Amniotic epithelial cell (primary cell): ENCODE results near the gene NRP2.

Experiments
- DNase-seq: peaks from one replicate; pipeline ENCODE4 v3.0.0-alpha.2; 2010; ENCODE audit warnings: low read depth

NRP2 gene

DNA sequence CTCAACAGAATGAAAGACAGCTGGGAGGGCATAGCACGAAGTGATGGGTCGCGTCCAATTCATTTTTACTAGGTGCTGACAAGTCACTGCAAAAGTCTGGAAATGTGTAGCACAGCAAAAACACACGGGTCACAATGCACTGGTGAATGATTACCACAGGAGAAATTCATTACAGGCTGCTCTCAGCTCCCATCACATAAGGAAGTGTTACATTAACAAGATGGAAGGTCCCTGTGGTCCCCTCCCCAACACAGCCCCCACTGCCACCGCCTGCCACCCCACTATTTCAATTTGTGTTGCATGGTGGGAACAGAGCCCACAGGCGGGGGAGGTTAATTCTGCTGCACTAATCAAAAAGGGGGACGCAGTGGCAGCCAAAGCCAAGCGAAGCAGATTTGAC is 122.8 kb downstream of the NRP2 start:
- no peak for DNase-seq

DNA sequence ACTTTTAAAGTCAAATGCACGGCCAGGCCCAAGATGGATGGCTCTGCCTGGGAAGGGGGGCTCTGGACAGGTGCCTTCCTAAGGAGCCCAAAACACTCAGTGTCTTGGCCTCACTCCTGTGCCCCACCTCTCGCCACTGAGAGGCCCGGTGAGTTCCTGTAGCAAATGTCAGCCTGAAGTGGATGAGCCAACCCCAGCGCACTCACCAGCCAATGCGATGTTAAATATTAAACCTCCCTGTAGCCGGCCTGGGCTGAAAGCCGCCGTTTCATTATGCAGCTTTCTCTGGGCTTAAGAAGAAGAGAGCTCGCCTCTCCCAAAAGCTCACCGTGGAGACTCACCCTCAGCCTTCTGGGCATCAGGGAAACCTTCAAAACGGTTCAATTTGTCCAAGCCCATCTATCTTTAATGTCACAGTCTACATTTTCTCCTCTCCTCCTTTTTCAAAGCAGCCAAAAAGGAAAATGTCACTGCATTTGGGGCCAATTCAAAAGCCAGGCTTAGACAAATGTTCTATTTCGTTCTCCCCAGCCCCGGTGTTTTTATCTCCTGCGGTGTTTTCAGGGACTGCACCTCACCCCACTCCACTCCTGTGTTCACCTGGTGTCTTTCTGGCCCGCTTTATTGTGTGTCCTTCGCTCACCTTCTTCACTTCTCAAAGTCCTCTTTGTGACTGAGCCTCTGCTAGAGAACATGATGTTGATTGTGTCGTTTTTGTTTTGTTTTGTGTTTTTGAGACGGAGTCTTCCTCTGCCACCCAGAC is 124.0 kb downstream of the NRP2 start:
- DNase-seq, result no peak

DNA sequence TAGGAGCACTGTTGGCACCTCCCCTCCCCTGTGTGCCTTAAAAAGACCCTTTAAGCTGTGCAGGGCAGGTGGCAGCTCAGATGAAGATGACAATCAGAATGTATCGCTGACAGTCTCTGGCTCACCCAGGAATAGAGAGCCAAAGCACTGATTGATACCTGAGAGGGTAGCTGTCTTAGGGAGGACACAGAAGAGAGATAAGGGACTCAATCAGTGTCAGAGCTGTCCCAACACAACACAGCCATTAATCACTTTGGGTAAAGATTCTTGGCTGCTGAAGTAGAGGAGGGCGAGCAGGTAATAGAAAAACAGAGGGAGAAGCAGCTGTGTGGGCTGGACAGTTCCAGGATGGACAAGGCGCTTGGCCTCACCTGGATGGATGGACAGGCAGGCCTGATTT is 124.9 kb downstream of the NRP2 start:
- no peak for DNase-seq

DNA sequence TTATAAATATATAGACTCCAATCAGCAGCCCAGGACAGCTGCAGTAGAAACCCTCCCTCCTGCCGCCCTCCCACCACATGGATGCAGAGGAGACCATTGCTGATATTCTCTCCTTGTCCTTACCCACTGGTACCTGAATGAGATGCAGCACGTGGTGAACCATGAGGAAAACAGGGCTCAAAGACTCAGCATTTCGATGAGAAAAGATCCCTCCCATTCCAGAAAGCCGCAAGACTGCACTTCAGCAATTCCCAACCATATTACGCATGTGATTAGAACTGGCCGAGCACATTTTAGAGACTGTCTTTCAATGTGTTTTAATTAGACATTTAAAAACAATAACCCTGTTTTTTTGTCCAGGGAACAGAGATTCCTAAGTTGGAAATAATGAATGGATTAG is 125.5 kb downstream of the NRP2 start:
- DNase-seq, result no peak

DNA sequence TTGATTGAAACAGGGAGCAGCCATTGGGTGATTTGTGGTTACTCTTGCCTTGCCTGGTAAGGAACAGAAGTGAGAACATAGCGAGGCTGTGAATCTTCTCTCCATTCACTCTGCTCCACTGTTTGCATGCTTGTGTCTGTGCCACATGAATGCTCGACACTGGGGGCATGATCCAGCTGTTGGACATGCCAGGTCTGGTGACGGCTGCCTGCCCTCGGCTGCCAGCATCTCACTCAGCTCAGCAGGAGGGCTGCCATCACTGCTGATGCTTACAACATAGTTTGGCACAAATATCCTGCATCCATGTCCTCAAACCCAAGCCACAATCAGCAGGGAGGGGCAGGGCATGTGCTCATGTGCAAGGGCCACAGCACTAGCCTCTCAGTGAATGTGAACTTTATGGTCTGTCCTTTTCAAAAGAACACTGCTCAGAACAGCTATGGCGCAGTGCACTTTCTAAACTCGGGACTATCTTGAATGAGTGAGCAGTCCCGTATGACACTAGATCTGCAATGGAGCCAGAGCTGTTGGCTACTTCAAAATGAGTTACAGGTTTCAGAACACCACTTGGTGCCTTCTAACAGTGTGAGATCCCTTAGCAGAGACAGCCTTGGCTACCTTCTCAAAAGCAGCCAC is 126.3 kb downstream of the NRP2 start:
- no peak for DNase-seq

DNA sequence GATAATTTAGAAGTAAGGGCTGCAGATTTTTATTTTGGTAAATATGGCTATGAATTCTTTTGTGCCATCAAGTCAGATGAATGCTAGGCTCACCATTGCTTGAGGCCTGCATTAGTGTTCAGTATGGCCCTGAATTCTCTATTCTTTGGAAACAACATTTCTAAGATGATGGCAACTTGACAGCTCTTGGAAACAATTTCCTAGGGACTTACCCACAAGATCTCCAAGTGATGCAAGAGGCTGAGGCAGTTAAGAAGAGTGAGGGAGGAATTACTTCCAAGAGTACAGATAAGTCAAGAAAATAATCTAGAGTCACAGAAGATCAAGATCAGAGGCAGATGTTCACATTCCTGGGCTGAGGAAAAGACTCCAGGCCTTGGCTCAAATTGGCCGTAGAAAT is 129.1 kb downstream of the NRP2 start:
- DNase-seq, result peak; percentile 95

DNA sequence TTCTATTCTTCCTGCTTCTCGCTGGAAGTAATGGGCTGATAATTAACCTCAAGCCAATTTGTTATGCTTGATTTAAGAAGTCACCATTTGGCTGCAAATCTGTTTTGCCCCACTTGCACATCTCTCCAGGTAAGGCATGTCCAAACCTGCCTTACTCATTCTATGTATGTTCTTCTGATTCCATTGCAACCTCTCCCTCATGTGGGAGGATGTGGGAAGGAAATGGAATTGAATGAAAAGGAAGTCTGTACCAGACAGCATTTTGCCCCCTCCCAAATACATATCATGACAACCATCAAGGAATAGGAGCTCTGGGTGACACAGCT is 131.7 kb downstream of the NRP2 start:
- no peak for DNase-seq

DNA sequence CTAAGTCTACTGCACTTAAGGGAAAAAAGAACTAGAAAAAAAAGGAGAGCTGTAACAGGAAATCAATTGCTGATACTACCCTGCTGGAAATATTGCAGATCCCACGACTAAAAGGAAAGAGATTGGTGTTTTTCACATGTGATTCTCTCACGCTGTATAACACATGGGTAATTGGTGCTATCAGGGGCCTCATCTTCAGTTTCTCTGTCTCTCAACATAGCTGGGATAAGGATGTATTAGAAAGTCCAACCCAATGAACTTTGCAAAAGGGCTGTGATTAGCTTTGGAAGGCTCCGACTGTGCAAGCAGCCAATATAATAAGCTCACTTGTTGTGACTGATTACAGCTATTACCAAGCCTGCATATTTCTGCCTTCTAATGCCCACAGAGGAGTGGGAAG is 133.4 kb downstream of the NRP2 start:
- no peak for DNase-seq

DNA sequence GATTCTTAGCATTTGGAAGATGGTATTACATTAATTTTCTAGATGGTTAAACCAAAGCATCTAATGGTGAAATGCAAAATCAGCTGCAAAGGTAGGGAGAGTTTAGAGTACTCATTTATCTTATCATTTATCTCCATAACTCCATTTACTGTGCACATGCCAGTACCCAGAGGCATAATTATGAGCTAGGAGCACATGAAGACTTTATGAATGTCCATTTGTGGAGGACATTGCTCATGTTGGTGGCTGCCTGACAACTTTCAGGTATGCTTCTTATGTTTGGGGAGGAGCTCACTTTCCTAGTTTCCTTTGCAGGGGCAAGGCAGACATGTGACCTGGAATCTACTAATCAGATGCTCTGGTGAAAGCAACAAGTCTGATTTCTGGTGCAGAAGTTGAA is 134.0 kb downstream of the NRP2 start:
- no peak for DNase-seq

DNA sequence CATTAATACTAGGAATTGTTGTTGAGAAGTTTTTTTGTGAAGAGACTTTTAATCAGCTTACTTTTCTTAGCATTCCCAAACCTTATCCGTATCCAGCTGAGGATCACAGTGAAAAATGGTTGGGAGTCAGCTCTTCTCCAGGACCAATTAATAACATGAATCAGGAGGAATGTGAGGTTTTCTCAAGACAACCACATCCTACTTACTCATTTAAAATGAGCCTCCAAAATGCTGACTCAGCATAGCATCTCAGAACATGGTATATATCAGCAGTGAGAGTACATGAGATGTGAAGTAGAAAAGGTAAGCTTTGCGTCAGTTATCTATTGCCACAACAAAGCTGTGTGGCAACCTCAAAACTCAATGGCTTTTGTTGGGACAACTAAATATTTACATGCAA is 140.3 kb downstream of the NRP2 start:
- peak; percentile 97 for DNase-seq

DNA sequence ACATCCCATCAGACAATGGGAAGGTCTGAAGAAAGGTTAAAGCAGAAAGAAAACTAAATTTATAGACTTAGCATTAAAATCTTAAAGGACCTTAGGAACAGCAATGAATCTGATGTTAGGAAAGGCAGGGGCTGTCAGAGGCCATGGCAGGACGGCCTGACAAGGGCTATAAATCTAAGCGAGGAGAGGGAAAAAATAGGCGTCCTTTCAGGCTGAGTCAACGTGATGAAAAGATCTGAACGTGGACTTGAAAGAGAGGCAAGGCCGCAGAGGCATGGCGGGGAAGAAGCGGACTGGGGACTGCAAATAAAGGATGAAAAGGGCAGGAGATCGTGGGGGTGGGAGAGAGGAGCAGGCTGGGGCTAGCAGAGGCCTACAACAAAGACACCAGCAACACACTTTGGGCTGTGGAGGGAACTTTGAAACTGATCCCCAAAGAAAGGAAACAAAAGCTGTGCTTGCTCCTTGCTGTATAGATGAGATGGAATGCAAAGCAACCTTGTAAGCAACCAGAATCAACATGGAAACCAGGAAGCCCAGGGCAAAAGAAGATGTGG is 145.6 kb downstream of the NRP2 start:
- peak; percentile 59 for DNase-seq

DNA sequence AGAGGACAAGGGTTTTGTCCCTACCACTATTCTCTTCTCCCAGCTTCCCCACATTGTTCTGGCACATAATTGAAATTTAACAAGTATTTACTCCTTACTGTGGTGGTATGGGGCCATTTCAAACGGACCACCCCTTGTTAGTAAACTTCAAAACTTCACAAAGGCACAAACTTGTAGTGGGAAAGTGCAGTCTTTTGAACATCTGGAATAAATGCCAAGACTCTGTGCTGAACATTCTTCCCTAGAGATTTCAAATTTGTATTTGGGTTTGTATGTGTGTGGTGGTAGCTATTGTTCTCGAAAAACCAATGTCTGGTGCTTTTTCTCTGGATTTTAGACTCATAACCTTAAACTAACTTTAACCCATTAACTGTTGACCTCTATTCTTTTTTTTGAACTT is 151.6 kb downstream of the NRP2 start:
- DNase-seq, result no peak

DNA sequence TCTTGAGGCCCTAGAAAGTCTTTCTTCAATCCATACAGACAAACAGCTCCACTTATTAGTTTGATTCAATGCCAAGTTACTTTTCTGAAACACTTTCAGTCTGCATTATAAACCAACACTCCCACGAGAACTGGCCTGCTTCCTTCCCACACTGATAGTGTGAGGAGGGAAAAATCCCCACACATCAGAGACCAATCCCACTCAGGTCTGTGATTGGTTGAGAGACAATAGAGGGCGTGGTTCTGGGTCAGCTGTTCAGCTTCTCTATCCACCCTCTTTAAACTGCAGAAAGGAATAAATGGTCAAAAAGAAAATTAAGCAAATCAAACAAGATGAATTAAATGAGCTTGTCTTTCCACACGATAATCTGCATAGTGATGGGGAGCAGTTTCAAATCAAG is 152.5 kb downstream of the NRP2 start:
- DNase-seq, result peak; percentile 88

DNA sequence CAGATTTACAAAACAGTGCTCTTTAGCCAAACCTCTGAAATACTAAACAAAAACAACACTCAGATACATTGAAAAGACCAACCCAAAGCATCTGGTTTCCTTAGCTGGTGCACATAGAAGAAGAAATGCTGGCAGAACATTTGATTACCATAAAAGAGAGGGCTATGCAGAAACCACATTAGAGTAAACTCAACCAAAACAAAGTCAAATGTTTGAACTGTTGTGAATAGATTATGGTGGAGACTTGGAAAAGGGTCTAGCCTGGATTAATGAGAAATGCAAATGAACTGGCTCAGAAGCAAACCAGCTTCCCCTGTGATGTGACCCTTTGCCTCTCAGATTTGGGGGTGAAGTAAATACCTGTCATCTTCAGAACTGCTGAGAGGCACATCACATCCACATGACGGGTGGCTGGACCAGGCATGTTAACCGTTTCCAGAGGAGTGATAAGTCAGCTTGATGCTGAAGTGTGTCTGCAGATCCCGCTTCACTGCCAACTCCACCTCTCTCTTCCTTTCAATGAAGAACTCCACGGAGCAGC is 153.0 kb downstream of the NRP2 start:
- DNase-seq, result no peak

DNA sequence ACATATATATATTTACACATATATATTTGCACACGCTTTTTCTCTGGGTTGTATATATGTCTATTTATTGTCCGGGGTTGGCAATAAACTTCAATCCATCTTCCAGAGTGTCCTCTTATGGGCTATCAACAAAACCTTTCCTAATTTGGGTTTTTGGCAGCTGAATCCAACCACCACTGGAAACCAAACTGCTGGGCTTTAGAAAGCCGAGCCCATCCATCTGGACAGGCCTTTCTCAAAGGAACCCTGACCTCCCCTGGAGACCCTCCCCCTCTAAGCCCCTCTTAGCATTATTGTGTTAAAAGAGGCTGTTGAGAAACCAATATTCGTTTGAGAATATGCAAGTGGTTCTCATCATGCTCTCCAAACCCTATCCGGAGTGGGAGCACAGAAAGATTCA is 153.6 kb downstream of the NRP2 start:
- DNase-seq, result no peak

DNA sequence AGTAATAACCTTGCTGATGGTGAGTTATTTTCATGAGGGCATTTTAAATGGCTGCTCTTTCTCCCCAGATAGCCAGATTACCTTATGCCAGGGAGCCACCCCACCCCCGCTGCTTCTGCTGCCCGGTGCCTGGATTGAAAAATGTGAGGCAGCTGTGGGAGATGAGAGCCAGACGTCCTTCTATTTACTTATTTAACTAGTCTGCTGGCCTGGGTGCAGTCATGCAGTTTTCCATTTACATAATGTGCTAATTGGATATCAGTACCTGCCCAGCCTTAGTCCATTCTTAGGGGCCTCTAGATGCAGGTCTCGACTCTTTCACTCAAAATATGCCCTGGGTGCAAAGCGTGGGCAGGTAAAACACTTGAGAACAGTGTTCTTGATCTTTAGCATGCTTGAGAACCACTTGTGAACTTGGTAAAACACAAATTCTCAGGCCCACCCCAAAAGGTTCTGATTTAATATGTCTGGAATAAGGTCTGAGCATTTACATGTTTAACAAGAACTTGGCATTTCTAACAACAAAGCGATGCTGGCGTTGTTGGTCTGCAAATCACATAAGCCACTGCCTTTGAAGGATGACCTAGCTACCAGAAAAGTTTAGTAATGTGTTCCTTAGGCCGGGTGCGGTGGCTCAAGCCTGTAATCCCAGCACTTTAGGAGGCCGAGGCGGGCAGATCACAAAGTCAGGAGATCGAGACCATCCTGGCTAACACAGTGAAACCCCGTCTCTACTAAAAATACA is 154.3 kb downstream of the NRP2 start:
- DNase-seq, result peak; percentile 66

DNA sequence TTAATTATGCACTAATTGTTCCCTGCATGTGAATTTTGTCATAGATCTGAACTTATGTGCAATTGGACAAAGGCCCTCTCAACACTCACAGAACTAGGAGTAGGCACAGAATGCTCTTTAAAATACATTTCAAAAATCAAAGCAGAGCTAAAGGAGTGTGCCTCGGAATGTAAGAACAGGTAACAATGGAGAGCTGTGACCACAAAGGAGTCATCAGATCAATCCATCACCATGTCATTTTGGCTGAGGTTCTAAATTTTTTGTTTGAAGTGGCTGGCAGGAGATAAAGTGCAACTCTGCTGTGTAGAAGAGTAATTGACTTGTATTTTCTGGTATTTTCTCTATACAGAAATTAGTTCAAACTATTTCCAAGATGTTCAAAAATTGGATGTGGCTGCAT is 155.4 kb downstream of the NRP2 start:
- DNase-seq, result no peak

DNA sequence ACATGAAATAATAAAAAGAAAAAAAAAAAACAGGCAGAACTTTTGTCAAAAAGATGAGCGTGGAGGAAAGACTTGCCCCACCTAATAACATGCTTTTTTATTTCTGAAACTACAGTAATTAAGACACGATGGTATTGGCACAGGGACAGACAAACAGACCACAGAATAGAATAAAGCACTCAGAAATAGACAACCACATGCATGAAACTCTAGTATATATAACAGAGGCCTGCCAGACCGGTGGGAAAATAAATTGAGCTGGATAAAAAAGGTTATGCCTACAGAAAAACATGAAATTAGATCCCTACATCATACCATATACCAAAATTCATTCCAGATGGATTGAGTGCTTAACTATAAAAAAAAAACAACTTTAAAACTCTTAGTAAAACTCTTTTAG is 163.1 kb downstream of the NRP2 start:
- DNase-seq, result no peak
